BJ (cell line): ENCODE measurements around the gene ACTL6A. TPM values are rescaled to one million over a fixed set of nuclear protein-coding genes. Genes with fewer than 3 reads are reported as not detected.

Experiments used
- polyA plus RNA-seq: library from polyadenylated mRNA; depleted of rRNA; stranded (reverse); fragments of >200 nt; gene quantifications from 2 replicates; pipeline ENCODE4 v1.2.3, GENCODE V29; 2011; rRNA removed
- small RNA-seq: library from RNA; depleted of rRNA; stranded (forward); fragments of <200 nt; gene quantifications from one replicate; pipeline ENCODE3, GENCODE V24; 2012; ENCODE audit warnings: low replicate concordance, low read depth; ENCODE audit not compliant: insufficient read length

Gene ACTL6A
- polyA plus RNA-seq, 1 experiment: 38.6 TPM

Small RNAs within 50 kb of the gene (small RNA-seq; reads per million reads assigned to genes)
- not detected for gene AC090425.1
- not detected for gene RF01210

Other genes starting within 250 kb of the ACTL6A start
- 9.6 and 13.8 TPM in 2 replicates for gene ZNF639, start 239.9 kb upstream of the ACTL6A start, polyA plus RNA-seq
- 13.4 and 29.3 TPM in 2 replicates for gene MFN1, start 215.2 kb upstream of the ACTL6A start, polyA plus RNA-seq
- gene GNB4, start 111.5 kb upstream of the ACTL6A start, polyA plus RNA-seq: 25.2 and 50.6 TPM in 2 replicates
- gene MRPL47, start 41.7 kb downstream of the ACTL6A start, polyA plus RNA-seq: 23.2 and 48.5 TPM in 2 replicates
- 12.5 and 43.6 TPM in 2 replicates for gene NDUFB5, start 41.9 kb downstream of the ACTL6A start, polyA plus RNA-seq
- 10.5 and 11.2 TPM in 2 replicates for gene USP13, start 90.1 kb downstream of the ACTL6A start, polyA plus RNA-seq